NCI-H2171 (cell line): Measurements from ENCODE around the gene LRRC8D.

ENCODE experiments used
- DNase-seq: peaks from one replicate; lab custom pipeline; 2025; lab: John Stamatoyannopoulos, UW

The LRRC8D gene

DNA sequence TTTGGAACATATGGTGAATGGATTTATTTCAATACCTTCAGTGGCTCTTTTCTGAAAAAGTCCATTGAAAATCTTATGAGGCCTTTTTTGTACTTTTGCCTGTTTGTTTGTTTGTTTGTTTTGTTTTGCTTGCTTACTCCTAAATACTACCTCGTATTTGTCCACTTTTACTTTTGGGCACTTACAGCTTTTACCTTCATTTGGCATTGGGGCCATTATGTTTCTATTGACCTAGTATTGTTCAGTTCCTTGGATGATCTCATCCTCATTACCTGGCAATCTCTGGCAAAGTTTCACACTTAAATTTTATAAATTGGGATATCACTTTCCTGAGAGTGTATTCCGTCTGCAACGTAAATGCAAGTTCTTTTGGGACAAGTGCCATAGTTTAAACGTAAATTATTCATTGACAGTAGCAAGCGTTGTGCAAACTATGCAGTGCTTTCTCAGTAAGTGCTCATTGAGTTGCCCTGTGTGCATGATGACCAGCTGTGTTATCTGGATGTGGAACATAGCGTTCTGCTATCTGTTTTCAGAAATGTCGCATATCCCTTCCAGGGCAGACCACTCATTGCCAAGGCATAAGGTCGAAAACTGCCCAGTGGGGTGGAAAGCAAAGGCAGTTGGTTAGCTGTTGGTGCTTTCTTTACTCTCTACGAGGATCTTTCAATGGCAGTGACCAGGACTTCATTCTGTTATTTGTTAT lies 51.1 kb downstream of the LRRC8D start:
- DNase-seq, result no peak

DNA sequence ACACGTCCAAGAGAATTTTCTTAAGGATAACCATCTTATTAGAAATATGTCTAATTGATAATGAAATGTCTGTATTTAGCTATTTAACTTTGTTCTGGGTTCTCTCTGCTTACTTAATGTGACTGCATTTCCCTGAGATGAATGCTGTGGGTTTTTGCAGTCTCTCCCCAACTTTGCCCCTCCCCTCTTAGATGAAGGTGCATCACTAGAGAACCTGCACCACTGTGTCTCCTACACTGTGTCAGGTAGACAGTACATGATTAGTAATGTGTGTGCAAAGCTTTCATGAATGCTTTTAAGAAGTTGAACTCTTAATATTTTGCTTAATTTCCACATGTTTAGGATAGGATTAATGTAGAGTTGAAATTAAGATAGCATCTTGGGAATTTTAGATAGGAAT lies 51.7 kb downstream of the LRRC8D start:
- DNase-seq, result no peak

DNA sequence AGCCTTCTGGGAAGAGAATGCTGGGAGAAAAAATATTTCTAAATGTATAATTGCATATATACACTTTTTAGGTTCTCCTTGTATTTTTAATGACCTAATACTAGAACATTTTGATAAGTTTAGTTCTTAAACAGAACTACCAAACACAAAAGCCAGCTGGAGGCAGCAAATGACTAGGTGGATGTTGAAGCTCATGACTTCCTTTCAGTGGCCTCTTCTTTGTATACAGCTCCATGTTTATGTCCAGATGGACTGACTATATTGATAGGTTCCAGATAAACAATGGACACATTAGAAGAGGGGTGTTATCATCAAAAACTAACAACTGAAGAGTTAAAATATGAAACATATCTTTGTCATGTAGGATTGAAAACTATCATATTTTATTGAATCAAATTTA lies 52.5 kb downstream of the LRRC8D start:
- no peak for DNase-seq

DNA sequence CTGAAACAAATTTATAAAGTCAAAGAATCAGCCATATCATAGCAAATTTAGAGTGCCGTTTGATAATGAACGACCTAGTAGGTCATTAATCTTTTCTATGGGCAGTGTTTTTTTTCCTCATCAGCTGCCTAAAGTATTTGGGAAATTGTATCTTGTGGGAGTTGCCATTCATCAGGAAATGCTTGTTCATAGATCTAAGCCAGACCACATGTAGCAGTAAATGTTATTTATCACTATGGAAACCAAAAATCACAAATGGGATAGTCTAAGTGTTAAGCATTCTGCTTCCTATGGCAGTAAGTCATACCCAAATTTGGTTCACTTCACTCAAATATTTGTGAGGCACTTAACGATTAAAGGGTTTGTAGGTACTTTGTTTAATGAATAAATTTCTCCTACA lies 52.9 kb downstream of the LRRC8D start:
- DNase-seq, result no peak

DNA sequence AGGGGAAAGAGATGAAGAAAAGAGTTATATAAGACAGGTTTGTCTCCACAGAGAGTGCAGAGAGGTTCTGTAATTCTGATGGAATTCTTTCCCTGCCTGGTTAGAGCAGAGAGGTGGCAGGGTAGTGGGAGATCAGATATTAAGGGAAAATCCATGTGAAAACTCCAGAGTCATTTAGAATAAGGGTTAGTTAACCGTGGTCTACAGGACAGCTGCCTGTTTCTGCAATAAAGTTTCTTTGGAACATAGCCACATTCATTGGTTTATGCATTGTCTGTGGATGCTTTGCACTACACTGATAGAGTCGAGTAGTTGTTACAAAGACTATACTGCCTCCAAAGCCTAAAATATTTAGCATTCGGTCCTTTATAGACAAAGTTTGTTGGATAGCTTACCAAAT lies 55.6 kb downstream of the LRRC8D start:
- DNase-seq, result no peak

DNA sequence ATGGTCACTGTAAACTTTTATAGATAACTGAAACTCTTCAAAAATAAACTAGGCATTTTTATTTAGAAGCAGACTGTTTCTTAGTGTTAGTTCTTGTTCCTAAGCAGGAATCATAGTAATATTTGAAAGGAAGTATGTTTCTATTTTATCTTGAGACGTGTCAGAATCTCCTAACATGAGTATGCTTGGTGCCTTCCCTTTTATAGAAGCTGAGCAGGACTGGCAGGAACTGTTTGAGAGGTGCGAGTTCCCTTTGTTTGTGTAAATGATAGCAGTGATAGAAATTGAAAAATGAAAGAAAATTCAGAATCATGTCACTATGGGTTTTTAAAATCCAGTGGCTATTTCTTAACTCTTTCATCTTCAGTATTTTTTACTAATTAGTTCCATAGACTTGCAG lies 56.9 kb downstream of the LRRC8D start:
- DNase-seq, result no peak

DNA sequence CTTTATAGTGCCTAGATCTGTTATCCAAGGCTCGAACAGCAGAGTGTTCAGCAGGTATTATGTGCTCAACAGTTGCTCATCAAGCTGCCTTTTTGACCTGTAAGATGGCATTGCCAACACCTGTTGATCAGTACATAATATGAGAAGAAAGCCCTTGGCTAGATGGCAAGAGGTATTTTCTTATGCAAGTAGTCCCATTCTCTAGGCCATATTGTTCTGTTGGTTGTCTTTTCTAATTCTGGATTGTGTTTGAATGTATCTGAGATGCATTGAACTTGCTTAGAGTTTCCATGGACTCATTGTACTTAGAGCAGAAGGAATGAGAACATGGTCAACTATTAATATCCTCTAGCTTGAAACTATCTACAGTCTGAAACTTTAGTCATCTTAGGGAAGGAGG lies 57.4 kb downstream of the LRRC8D start:
- DNase-seq, result no peak

DNA sequence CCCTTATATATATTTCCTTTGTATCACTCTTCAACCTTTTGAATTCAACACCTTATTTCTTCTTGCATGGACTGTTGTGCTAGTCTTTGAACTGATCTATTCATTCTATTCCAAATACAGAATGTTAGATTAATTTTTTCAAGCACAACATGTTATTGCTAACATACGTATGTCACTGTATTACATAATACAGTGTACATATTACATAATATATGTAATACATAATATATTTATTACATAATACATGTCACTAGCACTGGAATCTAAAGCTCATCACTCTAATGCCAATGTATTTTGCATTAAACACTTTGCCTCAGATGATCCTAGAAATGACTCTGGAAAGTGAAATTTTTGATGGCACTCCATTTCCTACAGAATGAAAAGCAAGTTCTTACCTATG lies 59.8 kb downstream of the LRRC8D start:
- no peak for DNase-seq

DNA sequence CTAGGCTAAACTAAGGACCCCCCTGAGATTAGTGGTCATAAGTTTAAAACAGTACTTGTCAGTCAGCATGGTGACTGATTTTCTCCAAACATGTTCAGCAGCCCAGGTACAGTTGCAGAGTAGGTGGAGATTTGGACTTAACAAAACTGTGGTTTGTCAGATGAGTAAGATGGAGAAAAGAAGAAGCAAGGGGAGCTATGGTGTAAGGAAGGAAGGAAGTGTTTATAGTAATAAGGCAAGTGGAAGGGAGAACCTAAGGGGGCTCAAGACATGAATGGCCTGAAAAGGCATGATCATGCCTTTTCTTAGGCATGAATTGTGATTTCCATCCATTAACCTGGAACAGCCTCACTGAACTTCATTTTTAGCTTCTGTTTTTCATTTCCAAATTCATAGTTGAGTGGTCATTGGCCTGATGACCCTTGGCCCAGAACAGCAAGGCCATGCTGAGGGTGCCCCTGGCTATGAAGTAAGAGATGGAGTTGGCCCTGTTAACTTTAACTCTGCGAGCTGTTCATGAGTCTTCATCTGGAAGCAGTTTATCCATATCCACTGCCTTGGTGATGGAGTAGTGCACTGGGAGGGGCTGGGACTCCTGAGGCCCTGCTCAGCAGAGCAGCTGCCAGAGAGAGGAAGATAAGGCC lies 60.7 kb downstream of the LRRC8D start:
- DNase-seq, result no peak

DNA sequence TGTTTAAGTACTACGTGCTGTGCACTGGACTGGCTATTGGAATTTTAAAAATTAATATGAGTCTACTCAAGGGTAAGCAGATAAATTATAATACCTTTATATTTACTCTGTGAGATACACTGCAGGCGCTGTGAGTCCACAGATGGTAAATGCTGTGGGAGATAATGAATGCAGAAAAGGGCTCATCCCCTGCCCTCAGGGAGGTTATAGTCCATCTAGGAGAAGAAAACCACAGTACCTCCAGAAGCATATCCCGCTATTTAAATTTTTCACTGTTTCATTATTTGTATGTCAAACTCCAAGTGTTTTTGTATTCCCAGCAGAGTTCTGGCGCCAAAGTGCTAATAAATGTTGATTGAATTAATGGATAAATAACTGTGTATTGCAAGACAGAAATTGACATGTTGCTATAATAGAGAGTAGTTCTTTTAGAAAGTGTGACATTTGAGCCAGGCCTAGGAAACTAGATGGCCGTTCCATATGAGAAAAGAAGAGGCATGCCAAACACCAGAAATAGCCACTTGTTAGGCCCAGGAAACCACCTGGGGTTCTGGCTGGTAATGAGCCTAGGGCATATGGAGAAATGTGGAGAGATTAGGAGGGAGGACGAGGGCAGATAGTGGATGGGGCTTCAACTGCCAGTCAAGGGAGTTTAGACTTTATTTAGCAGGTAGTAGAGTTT lies 61.7 kb downstream of the LRRC8D start:
- DNase-seq, result no peak

DNA sequence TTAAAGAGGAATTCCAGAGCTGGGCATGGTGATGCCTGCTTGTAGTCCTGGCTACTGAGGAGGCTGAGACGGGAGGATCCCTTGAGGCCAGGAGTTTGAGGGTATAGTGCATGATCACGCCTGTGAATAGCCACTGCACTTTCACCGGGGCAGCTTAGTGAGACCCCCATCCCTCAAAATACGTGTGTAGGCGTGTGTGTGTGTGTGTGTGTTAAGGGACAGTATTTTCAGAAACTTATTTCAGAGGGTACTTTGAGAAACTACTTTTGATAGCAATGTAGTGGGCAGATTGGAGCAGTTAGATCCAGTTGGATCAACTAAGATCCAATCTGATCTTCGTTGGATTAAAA lies 62.2 kb downstream of the LRRC8D start:
- no peak for DNase-seq

DNA sequence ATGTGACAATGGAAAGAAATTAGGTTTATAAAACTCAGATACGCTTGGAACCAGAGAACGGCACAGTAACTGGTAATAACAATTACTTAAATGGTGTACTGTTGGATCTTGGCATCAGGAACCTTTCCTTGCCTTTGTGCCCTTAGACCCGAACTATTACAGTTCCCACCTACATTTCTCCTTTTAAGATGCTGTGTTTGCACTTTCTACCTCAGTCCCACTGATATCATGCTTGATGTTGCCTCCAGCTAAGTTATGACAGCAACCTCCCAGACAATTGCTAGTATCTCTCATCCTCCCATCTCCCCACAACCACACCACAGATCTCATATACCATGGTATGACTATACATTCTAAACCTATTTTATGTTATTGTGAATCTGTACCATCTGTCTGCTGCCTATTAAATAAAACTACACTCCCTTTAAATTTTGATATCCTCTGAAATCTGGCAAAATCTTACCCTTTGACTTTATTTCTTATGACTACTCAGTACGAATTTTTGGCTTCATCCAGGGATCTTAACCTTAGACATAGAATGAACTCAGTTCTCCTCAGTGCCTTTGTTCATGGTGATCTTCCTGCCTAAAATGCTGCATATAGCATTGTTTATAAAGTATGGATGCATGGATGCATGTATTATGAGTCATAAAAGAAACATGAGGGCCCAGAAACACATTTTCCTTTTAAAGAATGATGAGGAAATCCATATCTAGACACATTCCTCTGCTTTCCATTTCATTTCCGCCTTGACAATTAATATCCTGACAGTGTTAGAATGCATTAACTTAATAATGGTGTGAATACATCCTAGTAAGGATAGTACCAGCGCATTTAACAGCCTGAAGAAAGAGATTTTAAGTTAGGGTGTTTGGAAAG lies 64.1 kb downstream of the LRRC8D start:
- no peak for DNase-seq

DNA sequence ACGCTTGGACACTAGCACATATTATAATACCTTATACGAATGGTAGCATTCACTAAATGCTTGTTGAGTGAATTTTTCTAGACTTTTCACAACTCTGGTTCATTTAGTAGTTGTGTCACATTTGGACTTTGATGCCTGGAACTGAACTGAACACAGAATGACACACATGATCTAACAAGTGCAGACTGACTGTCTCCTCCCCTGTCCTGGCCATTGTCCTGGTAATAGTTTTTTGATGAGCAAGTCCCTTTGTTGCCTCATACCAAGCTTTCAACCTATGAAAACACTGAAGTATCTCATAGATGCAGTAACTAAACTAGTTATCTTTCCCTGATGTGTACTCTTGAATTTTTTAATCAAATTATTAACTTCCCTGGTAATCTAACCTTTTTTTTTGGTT lies 66.4 kb downstream of the LRRC8D start:
- no peak for DNase-seq

DNA sequence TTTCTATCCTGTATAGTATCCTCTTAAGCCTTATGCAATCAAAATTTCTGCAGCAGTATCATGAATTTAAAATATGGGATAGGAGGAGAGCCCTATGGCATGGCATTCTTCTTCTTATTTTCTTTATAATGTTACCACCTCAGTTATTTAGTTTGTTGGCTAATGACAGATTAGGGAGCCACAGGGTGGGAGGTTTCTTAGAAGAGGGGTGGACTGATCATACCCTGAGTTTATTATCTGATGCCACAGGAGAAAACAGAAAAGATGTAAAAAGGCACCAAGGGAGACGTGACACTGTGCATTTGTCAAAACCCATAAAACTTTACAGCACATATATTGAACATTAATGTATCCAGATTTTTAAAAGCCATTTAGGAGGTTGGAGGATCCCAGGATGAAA lies 66.9 kb downstream of the LRRC8D start:
- DNase-seq, result no peak

DNA sequence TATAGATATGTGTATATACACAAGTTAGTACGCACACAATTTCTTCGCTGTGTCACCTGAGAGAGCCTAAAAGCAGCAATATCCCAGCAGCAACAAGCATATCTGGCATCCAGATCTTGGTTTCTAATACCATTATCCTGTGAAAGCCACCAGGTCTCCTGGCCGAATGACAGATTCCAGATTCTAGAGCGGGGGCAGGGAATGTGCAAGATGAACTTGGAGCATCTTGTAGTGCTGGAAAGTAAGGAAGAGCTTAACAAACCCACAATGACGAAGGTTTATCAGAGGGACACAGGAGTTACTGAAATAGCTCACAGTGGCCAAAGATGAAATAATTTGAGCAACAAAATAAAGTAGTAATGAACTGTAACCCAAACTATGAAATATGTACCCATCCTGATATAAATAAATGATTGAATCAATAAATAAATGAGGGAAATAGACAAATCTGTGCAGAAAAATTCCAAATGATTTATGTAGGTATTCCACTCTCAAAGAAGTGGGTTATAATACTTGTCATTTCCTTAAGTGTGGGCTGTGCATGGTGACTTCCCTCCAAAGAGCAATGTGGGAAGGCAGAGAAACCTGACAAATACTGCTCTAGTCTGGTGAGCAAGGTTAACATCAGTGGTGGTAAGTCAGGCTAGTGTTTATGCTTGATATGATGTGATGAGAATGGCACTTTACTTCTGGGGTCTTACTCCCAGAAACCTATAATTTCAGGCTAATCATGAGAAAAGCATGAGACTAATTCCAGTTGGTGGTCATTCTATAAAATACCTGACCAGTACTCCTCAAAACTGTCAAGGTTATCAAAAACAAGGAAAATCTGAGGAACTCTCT lies 67.9 kb downstream of the LRRC8D start:
- DNase-seq, result no peak

DNA sequence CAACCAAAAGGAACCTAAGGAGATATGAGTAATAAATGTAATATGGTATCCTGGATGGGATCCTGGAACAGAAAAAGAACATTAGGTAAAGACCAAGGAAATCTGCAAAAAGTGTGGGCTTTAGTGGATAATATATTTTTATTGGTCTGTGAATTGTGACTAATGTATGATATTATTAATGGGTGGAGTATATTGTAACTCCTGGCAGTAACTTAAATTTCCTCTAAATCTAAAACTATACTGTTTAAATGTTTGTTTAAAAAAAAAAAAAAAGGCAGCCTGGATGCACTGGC lies 68.4 kb downstream of the LRRC8D start:
- no peak for DNase-seq

DNA sequence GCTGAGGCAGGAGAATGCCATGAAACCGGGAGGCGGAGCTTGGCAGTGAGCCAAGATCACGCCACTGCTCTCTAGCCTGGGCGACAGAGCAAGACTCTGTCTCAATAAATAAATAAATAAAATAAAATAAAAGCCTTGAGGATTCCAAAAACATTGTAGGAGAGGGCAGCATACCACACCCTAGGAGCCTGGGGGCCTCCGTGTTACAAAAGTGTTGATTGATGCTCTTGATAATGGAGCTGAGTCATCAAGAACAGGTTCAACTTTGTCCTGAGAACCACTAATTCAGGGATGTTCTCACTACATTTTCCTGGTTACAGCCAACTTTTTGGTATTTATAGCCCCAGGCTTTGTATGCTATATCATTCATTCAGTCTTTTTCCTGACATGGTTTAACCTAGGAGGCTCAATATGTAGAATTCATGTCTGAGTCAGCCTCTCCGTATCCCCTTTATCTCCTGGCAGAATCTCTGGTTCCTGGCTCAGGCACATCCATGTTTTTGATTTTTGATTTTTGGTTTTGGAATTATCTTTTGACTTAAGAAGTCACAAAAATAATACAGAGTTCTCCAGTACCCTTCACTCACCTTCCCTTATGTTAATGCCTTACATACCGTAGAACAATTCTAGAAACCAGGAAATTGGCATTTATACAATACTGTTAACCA lies 69.4 kb downstream of the LRRC8D start:
- DNase-seq, result no peak

DNA sequence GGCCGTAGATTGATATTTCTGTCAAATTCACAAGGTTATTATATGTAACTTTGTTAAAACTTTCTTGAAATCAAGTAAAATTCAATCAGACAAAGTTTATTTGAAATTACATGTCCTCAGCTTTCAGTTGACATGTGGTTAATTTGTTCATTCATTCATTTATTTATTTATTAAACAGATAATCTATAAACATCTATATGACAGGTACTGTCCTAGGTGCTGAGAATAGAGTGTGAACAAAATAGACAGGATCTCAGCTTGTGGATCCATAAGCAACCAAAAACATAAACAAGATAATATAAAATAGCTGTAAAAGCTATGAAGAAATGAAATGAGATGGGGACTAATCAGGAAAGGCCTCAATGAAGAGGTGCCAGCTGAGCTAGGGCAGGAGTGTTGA lies 72.0 kb downstream of the LRRC8D start:
- DNase-seq, result no peak

DNA sequence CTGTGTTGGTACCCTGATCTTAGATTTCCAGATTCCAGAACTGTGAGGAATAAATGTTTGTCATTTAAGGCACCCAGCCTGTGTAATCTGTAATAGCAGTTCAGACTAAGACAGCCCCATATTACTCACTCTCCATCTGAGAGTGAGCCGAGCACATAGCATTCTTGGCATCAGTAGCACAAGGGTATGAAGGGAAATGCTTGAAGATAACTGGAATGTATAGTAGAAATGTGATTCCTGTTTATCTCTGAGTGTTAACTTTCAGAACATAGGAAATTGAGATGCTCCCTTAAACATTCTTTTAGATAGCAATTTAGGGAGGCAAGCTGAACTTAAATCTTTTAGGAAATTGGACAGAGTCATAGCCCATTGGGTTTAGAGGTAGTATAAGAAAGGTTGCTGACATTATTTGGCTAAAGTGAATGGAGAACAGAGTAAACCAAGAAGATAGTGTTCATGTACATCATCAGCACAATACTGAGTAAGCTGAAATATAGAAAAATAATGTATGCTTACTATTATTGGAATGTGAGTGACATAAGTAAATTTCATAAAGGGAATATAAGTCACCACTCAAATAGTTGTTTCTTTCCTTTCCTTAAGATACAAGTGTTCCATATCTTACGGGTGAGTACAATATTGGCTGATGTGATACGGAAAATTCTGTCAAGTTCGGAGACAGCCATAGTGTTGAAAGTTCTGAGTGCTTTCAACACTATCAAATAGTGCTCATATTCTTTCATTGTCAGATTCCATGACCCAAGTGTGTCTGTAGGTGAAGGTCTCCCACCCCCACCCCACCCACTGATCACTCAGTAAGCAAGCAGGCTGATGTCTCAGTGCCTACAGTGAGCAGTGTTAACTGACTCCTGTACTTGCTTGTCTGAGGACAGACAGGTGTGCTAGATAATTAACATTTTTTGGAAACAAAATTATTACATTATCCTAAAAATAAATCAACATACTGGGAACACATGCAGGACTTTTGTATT lies 73.7 kb downstream of the LRRC8D start:
- no peak for DNase-seq
